ENCODE results near the gene CHN2.
"Not testable (repeated sequence)": the region's sequence is repeated elsewhere in the genome, so short reads cannot be mapped to it uniquely, and the experiment has no call there.

Gene CHN2

GRCh38 chr7:29511337-29511736 is 316.8 kb downstream of the CHN2 start:
- DNase-seq: no peak

GRCh38 chr7:29511851-29512250 is 317.3 kb downstream of the CHN2 start:
- no peak for DNase-seq

GRCh38 chr7:29516491-29516890 is 321.9 kb downstream of the CHN2 start:
- no peak for DNase-seq

GRCh38 chr7:29518616-29519015 is 324.0 kb downstream of the CHN2 start:
- DNase-seq: no peak

GRCh38 chr7:29523728-29524127 is 329.2 kb downstream of the CHN2 start:
- no peak for DNase-seq

GRCh38 chr7:29527505-29528108 is 333.0 kb downstream of the CHN2 start:
- no peak for DNase-seq

GRCh38 chr7:29528526-29528925 is 334.0 kb downstream of the CHN2 start:
- DNase-seq: not testable (repeated sequence)
